Vagina (tissue), 2 donors: Measurements from ENCODE around the gene HNRNPM. TPM values are rescaled to one million over a fixed set of nuclear protein-coding genes. Genes with fewer than 3 reads are reported as not detected.

Experiments
- DNase-seq, 2 donors: peaks; one replicate each; pipeline ENCODE4 v3.0.0-alpha.2; 2017; ENCODE audit errors: extremely low spot score in 2 of 2
- H3K27ac ChIP-seq: fragments of 200-600 bp; sonication (generic); one replicate; pipeline ENCODE4 v1.5.1; 2019
- H3K27me3 ChIP-seq: fragments of 200-600 bp; sonication (generic); one replicate; pipeline ENCODE4 v1.5.1; 2019
- H3K36me3 ChIP-seq, 2 donors: fragments of 200-600 bp; sonication (generic); one replicate each; pipeline ENCODE4 v1.5.1; 2017 to 2019
- H3K4me1 ChIP-seq: fragments of 200-600 bp; sonication (generic); one replicate; pipeline ENCODE4 v1.5.1; 2019
- H3K4me3 ChIP-seq, 2 donors: fragments of 200-600 bp; sonication (generic); 1 replicate in 1 of 2; 2 replicates in 1 of 2; pipeline ENCODE4 v1.5.1; 2016 to 2019
- H3K9me3 ChIP-seq: fragments of 200-600 bp; sonication (generic); one replicate; pipeline ENCODE4 v1.5.1; 2019
- CTCF ChIP-seq, 3 experiments: fragments of 450-650 bp in 2 of 3; fragments of 200-600 bp in 1 of 3; sonication (generic) in 1 of 3; IDR thresholded peaks; one replicate each; pipeline ENCODE4 v1.5.1; 2017 to 2019; ENCODE audit warnings: antibody characterized with exemption in 3 of 3, mild to moderate bottlenecking in 2 of 3, moderate library complexity in 2 of 3
- POLR2A ChIP-seq, 2 donors: fragments of 450-650 bp; IDR thresholded peaks; one replicate each; pipeline ENCODE4 v1.6.1; 2017; ENCODE audit warnings: antibody characterized with exemption in 2 of 2, mild to moderate bottlenecking in 2 of 2, moderate library complexity in 2 of 2
- POLR2AphosphoS5 ChIP-seq, 2 donors: sonication (generic); formaldehyde crosslinking; IDR thresholded peaks; one replicate each; pipeline ENCODE4 v1.9.0; 2017; ENCODE audit warnings: antibody characterized with exemption in 2 of 2, mild to moderate bottlenecking in 2 of 2, low read depth in 1 of 2; ENCODE audit not compliant: insufficient read depth in 1 of 2
- intact Hi-C: fragments of 100-400 bp; cut with DNase I; formaldehyde crosslinking; loops from one replicate; pipeline ENCODE4 v1.15.1; 2023
- total RNA-seq: library from RNA; depleted of rRNA; stranded (reverse); fragments of >200 nt; gene quantifications from one replicate; pipeline ENCODE4 v1.2.3, GENCODE V29; 2016

Gene HNRNPM
- total RNA-seq, 1 donor from 2014 or later: 140 TPM

DNA sequence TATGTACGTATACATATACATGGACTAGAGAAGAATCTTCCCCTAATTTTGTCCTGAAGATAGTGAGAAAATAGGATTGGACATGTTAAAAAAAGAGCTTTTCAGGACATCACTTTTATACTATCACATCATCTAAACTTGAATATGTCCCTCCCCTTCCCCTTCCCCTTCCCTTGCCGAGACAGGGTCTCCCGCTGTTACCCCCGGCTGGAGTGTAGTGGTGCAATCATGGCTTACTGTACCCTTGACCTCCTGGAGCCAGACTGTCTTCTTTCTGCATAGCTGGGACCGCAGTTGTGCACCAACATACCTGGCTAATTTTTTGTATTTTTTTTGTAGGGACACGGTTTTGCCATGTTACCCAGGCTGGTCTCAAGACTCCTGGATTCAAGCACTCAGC is 6.6 kb downstream of the HNRNPM start:
- TF ChIP-seq POLR2AphosphoS5 (IDR thresholded peaks at IDR 0.05; ENCODE audit: insufficient read depth in 1 of 2, low read depth in 1 of 2): no peak
- no peak for TF ChIP-seq POLR2A (IDR thresholded peaks at IDR 0.05)
- no peak for TF ChIP-seq CTCF (IDR thresholded peaks at IDR 0.05)
- Histone ChIP-seq H3K4me1 (peaks cover 92% of the 10 kb centered on the region), H3K27ac (no peak overlapping the region), H3K36me3 (peaks cover 0 to 19% of the 10 kb centered on the region in 2 donors), H3K27me3 (no peaks in the 10 kb centered on the region), H3K4me3 (no peak overlapping the region), H3K9me3 (no peaks in the 10 kb centered on the region)
- intact Hi-C loops: no loop called here
- DNase-seq: no peak

DNA sequence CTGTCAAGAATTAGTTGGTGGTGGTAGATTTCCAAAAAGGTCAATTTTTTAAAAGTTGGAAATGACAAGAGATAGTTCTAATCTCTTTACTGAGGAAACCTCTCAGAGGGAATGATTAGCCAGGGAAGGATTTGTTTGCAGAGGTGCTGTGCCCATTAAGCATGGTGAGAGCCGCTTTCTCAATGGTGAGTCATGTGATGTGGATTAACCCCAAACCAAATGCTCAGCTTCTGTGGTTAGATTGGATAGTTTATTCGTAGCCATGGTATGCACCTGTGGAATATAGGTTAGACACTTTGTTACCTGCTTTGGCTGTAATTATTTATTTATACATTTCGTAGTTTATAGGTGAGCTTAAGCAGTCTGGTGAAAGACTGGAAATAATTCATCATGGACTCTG is 7.1 kb downstream of the HNRNPM start:
- Histone ChIP-seq H3K36me3 (peaks cover 0 to 19% of the 10 kb centered on the region in 2 donors), H3K4me1 (peaks cover 92% of the 10 kb centered on the region), H3K27me3 (no peaks in the 10 kb centered on the region), H3K9me3 (no peaks in the 10 kb centered on the region), H3K4me3 (no peak overlapping the region), H3K27ac (no peak overlapping the region)
- no peak for DNase-seq
- TF ChIP-seq POLR2AphosphoS5 (IDR thresholded peaks at IDR 0.05; ENCODE audit: insufficient read depth in 1 of 2, low read depth in 1 of 2): peak in 1 of 2 donors; percentile 25
- TF ChIP-seq CTCF (IDR thresholded peaks at IDR 0.05): no peak
- TF ChIP-seq POLR2A (IDR thresholded peaks at IDR 0.05): no peak
- intact Hi-C loops: no loop called here

DNA sequence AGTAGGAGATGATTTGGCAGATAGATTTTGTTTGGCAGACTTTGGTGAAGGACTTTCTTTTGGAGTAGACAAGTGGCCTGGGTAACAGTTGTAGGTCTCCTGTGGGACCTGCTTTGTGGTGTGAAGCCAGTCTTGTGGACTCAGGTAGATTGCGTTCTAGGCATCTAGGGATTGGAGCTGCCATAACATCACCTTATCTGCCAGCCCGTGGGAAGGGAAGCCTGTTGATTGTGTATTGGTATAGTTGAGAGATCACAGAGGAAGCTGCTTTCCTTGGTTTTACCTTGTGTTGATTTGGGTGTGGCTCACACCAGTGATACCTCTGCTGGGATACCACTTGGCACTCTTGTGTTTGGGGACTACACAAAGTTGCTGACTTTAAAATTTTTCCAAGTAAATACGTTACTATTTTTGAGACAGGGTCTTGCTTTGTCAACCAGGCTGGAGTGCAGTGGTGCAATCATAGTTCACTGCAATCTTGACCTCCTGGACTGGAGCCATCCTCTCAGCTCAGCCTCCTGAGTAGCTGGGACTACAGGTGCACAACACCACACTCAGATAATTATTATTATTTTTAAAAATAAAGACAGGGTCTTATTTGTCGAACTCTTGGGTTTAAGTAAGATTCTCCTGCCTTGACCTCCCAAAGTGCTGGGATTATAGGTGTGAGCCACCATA is 7.8 kb downstream of the HNRNPM start:
- no peaks in the 10 kb centered on the region for H3K27me3 ChIP-seq
- H3K4me1 ChIP-seq: peaks cover 91% of the 10 kb centered on the region
- no peak for DNase-seq
- intact Hi-C loops: no loop called here
- peaks cover 0 to 18% of the 10 kb centered on the region in 2 donors for H3K36me3 ChIP-seq
- no peak for TF ChIP-seq POLR2AphosphoS5 (IDR thresholded peaks at IDR 0.05; ENCODE audit: insufficient read depth in 1 of 2, low read depth in 1 of 2)
- TF ChIP-seq POLR2A (IDR thresholded peaks at IDR 0.05): no peak
- TF ChIP-seq CTCF (IDR thresholded peaks at IDR 0.05): no peak
- H3K4me3 ChIP-seq: no peak overlapping the region
- H3K27ac ChIP-seq: no peak overlapping the region
- H3K9me3 ChIP-seq: no peaks in the 10 kb centered on the region

DNA sequence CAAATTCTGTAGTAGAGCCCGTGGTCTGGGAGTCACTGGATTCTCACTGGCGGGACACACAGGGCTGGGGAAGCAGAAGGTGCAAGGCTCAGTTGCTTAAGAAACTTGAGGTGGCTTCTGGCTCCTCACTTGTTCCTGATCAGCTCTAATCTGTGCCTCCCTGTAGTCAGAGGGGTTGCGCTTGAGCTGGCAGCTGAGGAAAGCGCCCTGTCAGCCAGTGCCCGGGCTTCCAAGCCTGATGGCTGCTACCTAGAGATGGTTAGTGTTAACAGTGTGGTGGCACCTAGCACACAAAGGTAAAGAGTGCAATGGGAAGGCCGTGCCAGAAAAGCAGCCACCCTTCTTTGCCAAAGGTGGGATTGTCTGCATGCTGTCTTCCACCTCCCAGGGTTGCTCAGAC is 8.8 kb downstream of the HNRNPM start:
- intact Hi-C loops: no loop called here
- Histone ChIP-seq H3K27ac (no peak overlapping the region), H3K4me3 (no peak overlapping the region), H3K27me3 (no peaks in the 10 kb centered on the region), H3K36me3 (peaks cover 0 to 15% of the 10 kb centered on the region in 2 donors), H3K9me3 (no peaks in the 10 kb centered on the region), H3K4me1 (peaks cover 91% of the 10 kb centered on the region)
- DNase-seq: no peak
- TF ChIP-seq POLR2A (IDR thresholded peaks at IDR 0.05): no peak
- TF ChIP-seq CTCF (IDR thresholded peaks at IDR 0.05): no peak
- no peak for TF ChIP-seq POLR2AphosphoS5 (IDR thresholded peaks at IDR 0.05; ENCODE audit: insufficient read depth in 1 of 2, low read depth in 1 of 2)

GRCh38 chr19:8454218-8454617 is 9.4 kb downstream of the HNRNPM start:
- H3K4me1 ChIP-seq: peaks cover 91% of the 10 kb centered on the region
- H3K27ac ChIP-seq: no peak overlapping the region
- no peaks in the 10 kb centered on the region for H3K27me3 ChIP-seq
- H3K9me3 ChIP-seq: no peaks in the 10 kb centered on the region
- intact Hi-C loops: no loop called here
- no peak for TF ChIP-seq POLR2A (IDR thresholded peaks at IDR 0.05)
- TF ChIP-seq POLR2AphosphoS5 (IDR thresholded peaks at IDR 0.05; ENCODE audit: insufficient read depth in 1 of 2, low read depth in 1 of 2): no peak
- TF ChIP-seq CTCF (IDR thresholded peaks at IDR 0.05): no peak
- H3K4me3 ChIP-seq: no peak overlapping the region
- no peak for DNase-seq
- peaks cover 0 to 15% of the 10 kb centered on the region in 2 donors for H3K36me3 ChIP-seq
